Activated T-cell treated with anti-CD3 and anti-CD28 coated beads for 48 hours (primary cell): ENCODE data around the gene SEC14L3.
A peak's percentile ranks its signal among the peaks of the same experiment; 100 is the strongest.

Source experiments
- DNase-seq: peaks from one replicate; pipeline ENCODE4 v3.0.0-alpha.2; 2020; ENCODE audit warnings: low read depth

The SEC14L3 gene

DNA sequence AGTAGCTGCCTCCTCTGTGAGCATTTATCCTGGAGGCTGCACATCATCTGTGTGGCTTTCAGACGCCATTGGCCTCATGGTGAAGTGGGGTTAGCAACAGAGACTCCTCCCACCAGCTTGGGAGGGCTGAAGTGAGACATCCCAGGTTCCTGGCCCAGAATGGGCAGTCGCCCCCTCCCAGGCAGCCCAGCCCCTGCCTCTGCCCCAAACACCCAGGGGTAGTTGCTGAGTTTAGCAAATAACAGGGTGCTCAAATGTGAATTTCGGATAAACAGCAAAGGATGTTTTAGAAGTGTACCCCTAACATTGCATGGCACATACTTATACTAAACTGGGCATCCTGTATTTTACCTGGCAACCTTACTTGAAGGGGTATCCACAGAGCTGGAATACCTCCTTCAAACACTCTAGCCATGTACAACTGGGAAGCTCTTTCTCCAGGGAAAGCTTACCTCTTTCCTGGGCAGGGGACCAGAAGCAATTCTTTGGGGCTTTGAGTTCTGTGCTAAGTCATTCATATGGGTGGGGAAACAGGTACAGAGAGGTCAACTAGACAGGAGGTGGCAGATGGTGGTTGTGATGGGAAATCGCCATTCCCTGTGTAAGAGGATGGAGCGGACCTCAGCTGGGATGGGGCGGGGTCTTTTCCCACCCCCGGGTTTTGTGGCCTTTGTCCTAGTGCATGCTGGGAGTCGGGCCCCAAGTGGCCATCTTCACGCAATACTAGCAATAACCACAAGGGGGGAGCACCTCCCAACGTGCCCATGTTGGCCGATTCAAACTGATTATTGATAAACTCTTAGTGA lies 27.0 kb downstream of the SEC14L3 start:
- peak; percentile 51 for DNase-seq

DNA sequence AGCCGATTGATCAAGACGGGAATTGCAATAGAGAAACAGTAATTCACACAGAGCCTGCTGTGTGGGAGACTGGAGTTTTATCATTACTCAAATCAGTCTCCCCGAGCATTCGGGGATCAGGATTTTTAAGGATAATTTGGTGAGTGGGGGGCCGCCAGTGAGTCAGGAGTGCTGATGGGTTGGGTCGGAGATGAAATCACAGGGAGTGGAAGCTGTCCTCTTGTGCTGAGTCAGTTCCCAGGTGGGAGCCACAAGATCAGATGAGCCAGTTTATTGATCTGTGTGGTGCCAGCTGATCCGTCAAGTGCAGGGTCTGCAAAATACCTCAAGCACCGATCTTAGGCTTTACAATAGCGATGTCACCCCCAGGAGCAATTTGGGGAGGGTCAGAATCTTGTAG lies 30.7 kb downstream of the SEC14L3 start:
- no peak for DNase-seq

DNA sequence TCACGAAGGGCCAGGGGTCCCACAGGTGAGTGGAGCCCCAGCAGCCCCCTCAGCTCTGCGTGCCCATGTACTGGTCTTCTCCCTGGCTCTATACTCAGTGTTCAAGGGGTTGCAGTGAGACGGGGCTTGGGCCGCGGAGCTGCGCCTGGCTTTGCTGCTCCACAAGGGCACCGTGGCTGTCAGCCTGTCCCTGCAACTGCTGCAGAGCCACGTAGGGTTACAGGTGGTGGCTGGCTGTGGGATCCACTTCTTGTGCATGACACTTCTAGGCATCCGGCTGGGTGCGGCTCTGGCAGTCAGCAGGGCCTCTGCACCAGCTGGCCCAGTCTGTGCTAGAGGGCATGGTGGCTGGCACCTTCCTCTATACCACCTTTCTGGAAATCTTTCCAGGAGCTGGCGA lies 32.0 kb downstream of the SEC14L3 start:
- no peak for DNase-seq

GRCh38 chr22:30439226-30439625 lies 32.6 kb downstream of the SEC14L3 start:
- no peak for DNase-seq

DNA sequence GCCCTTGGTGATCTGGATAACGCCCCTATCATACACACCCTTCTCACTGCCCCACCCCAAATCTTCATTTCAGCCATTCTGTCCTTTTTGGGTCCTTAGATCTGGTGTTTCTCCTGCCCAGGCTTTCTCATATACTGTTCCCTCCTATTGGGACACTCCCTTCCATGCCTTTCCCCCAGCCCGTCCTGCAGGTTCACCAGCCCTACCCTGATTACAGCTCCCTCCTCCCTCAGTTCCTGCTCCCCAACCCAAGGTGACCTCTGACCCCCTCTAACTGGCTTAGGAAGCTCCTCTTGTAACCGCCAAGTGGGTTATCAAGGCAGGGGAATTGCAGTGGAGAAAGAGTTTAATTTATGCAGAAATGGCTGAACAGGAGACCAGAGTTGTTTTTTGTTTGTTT lies 33.3 kb downstream of the SEC14L3 start:
- DNase-seq: no peak

GRCh38 chr22:30436196-30436595 lies 35.6 kb downstream of the SEC14L3 start:
- no peak for DNase-seq

DNA sequence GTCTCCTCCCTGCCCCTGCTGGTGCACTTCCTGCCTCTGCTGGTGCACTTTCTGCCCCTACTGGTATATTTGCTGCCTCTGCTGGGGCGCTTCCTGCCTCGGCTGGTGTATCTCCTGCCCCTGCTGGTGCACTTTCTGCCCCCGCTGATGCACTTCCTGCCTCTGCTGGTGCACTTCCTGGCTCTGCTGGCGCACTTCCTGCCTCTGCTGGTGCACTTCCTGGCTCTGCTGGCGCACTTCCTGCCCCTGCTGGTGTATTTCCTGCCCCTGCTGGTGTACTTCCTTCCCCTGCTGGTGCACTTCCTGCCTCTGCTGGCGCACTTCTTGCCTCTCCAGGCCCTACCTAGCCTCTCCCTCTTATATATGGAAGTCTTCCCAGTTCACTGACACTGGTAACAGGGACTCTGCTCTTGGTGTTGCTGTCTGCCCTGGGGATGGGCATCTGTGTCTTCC lies 36.1 kb downstream of the SEC14L3 start:
- DNase-seq: peak; percentile 60

GRCh38 chr22:30434843-30435242 lies 37.0 kb downstream of the SEC14L3 start:
- no peak for DNase-seq

- no peak for DNase-seq
Observed at GRCh38 chr22:30433773-30434172, 38.0 kb downstream of the SEC14L3 start.

GRCh38 chr22:30433227-30433626 lies 38.6 kb downstream of the SEC14L3 start:
- no peak for DNase-seq

DNA sequence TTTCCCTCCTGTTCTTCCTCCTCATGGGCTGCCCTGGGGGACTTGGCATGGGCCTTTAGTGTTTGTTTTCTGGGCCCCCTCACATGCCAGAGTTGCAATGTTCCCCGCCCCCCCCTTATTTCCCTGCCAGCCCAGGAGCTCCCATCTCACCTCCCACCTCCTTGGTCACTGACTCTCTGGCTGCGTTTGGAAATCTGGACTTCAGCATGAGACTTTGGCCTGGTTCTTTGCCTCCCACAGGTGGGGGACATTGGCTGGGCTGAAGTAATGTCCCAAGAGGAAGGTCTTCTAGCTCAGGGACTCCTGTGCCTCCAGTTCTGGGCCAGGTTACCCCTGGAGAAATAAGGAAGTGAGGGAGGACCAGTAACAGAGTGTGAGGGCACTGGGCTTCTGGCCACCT lies 39.3 kb downstream of the SEC14L3 start:
- DNase-seq: no peak

GRCh38 chr22:30432096-30432495 lies 39.7 kb downstream of the SEC14L3 start:
- no peak for DNase-seq

DNA sequence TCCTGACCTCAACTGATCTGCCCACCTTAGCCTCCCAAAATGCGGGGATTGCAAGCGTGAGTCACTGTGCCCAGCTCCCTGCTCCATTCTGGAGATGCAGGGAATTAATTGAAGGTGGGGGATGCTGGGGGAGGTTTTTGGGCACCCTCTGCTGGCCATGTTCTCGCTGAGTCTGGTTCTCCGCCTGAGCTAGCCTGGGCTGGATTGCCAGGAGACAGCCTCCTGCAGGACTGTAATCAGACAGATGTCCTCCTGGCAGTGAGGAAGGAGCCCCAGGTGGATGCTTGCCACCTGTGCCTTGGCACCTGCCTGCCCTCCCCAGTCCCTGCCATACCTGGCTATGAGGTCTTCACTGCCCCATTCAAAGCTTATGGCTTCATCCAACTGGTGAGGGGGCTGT lies 40.9 kb downstream of the SEC14L3 start:
- no peak for DNase-seq

DNA sequence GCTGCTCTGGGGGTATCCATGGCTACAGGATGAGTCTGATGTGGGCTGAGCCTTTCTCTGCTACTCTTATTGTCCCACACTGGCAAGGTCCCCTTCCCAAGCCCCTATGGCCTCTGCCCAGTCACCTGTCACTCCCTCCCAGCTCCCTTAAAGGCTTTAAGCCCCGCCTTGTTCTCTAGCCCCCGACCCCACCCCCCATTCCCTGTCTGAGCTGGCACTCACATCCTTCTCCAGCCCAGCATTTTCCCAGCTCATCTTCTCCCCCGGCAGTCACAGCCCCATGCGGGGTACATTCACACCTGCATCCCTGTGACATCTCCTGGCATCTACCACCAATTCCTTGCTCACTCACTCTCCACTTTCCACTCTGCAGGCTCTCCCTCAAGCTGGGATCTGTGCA lies 41.9 kb downstream of the SEC14L3 start:
- DNase-seq: no peak

DNA sequence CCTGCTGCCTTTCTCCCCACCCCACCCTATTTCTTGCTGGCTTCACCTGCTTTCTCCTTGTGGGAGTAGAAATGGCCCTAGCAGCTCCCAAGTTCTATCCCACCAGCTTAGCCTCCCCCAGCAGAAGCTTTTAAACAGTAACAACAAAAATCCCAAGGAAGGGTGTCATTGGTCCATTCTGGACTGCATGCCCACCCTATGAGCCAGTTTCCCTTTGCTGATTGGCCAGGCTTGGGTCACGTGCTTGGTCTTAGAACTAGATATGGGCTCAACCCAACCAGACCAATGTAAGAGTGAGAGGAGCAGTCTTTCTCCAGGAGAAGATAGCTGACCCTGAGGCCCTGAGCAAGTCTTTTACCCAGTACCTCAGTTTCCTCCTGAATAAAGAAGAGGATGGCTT lies 43.9 kb downstream of the SEC14L3 start:
- no peak for DNase-seq

DNA sequence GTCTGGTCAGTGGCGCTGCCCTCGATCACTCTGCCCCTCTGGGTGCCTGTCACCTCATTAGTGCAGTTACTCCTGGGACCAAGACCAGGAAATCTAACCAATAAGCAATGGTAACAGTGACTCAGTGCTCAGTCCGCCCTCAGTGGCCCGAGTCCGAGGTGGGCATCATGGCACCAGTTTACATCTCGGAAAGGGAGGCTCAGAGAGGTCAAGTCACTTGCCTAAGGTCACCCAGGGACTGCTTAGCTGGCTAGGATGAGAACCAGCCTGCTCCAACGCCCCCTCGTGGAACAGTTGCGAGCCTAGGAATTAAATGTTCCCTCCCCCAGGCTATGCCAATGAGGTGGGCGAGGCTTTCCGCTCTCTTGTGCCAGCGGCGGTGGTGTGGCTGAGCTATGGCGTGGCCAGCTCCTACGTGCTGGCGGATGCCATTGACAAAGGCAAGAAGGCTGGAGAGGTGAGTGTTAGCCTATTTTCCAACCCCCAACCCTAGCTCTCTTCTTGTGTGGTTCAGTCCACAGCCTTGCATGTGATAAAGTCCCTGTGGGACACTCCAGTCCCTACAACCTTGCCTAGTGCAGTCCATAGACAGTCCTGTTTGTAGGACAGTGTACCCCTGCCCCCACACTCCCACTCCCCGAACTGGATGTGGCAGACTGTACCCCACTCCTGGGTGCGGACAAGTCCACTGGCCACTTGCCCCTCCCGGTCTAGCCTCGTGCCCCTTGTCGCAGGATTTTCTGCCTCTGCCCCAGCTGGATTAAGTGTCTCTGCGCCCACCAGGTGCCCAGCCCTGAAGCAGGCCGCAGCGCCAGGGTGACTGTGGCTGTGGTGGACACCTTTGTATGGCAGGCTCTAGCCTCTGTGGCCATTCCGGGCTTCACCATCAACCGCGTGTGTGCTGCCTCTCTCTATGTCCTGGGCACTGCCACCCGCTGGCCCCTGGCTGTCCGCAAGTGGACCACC lies 45.1 kb downstream of the SEC14L3 start:
- peak; percentile 82 for DNase-seq

GRCh38 chr22:30425616-30426387 lies 46.0 kb downstream of the SEC14L3 start, which contains the start of gene MTFP1:
TSS of gene MTFP1 (plus strand) at chr22:30425768. CDS start at chr22:30425880, 112 bp downstream.
- peak; percentile 36 for DNase-seq

DNA sequence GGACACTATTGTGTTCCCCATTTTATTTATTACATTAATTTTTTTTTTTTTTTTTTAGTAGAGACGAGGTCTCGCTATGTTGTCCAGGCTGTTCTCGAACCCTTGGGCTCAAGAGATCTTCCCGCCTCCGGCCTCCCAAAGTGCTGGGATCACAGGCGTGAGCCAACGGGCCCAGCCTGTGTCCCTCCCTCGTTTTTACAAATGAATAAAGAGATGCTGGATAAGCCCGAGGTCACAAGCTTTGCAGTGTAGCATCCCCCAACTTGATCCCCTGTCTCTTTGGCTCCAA lies 46.5 kb downstream of the SEC14L3 start:
- DNase-seq: no peak

- DNase-seq: no peak
Observed at GRCh38 chr22:30424534-30425326, 47.1 kb downstream of the SEC14L3 start.

DNA sequence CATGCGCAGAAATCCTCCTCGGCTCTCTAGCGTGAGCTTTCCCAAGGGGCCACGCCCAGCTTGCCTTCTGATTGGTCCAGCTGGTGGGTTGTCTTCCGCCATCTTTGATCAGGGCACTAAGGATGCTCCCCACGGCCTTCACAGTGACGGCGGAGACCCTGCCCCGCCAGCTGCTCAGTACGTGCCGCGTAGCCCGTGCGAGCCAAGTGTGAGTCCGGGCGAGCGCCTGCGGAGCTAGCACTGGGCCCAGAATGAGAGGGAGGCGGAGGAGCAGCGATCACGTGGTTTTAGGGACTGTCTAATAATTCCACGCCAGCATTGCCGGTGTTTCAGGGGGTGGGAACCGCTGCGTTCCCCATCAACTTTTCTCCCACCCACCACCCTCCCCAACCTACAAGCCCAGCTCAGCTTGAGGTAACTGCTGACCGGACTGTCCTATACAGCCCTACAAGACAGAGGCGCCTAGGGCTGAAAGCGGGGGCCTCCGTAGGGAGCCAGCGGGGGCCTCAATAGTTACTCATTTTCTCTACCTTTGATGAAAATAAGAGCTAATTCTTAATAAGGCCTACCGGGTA lies 47.8 kb downstream of the SEC14L3 start:
- DNase-seq: peak; percentile 96

- DNase-seq: peak; percentile 70
Observed at GRCh38 chr22:30423301-30423958, 48.4 kb downstream of the SEC14L3 start.
